Liver (tissue), 9 donors: Measurements from ENCODE around the gene TCFL5. TPM values are rescaled to one million over a fixed set of nuclear protein-coding genes. Genes with fewer than 3 reads are reported as not detected.

ENCODE experiments used
- DNase-seq: peaks from one replicate; pipeline ENCODE4 v3.0.0-alpha.2; 2017; ENCODE audit warnings: low spot score
- H3K27ac ChIP-seq, 2 donors: one replicate each; pipeline ENCODE4 v1.7.0; 2013; ENCODE audit warnings: inconsistent platforms in 2 of 2, low read length in 2 of 2, control low read depth in 1 of 2, low read depth in 1 of 2, mild to moderate bottlenecking in 1 of 2
- H3K27me3 ChIP-seq, 4 donors: one replicate each; pipeline versions ENCODE4 v1.6.1 to v1.7.0; 2013; ENCODE audit warnings: low read length in 3 of 4, inconsistent platforms in 1 of 4, mild to moderate bottlenecking in 1 of 4, moderate library complexity in 1 of 4; ENCODE audit not compliant: control insufficient read depth in 4 of 4, insufficient read depth in 4 of 4
- H3K36me3 ChIP-seq, 4 donors: one replicate each; pipeline versions ENCODE4 v1.6.1 to v1.7.0; 2013; ENCODE audit warnings: low read length in 3 of 4, mild to moderate bottlenecking in 3 of 4, low read depth in 1 of 4, moderate library complexity in 1 of 4; ENCODE audit not compliant: control insufficient read depth in 4 of 4, insufficient read depth in 3 of 4
- H3K4me1 ChIP-seq, 4 donors: one replicate each; pipeline versions ENCODE4 v1.6.1 to v1.7.0; 2013; ENCODE audit warnings: low read length in 3 of 4, mild to moderate bottlenecking in 3 of 4, moderate library complexity in 1 of 4; ENCODE audit not compliant: control insufficient read depth in 4 of 4, insufficient read depth in 4 of 4
- H3K4me3 ChIP-seq, 3 donors: one replicate each; pipeline versions ENCODE4 v1.6.1 to v1.7.0; 2013; ENCODE audit warnings: low read length in 3 of 3, control low read depth in 1 of 3, low read depth in 1 of 3, mild to moderate bottlenecking in 1 of 3
- H3K9ac ChIP-seq, 2 donors: one replicate each; pipeline ENCODE4 v1.7.0; 2013; ENCODE audit warnings: low read length in 2 of 2, mild to moderate bottlenecking in 2 of 2, moderate library complexity in 2 of 2, control low read depth in 1 of 2, low read depth in 1 of 2
- H3K9me3 ChIP-seq, 4 donors: one replicate each; pipeline versions ENCODE4 v1.6.1 to v1.7.0; 2013; ENCODE audit warnings: low read length in 3 of 4; ENCODE audit not compliant: control insufficient read depth in 4 of 4
- EGR1 ChIP-seq, 2 donors: IDR thresholded peaks; 2 replicates each; pipeline ENCODE4 v1.6.1; 2016 to 2018; ENCODE audit warnings: antibody characterized with exemption in 2 of 2, low read depth in 2 of 2
- FOXA1 ChIP-seq: IDR thresholded peaks from 2 replicates; pipeline ENCODE4 v1.6.1; 2016; ENCODE audit warnings: antibody characterized with exemption
- FOXA2 ChIP-seq: IDR thresholded peaks from 2 replicates; pipeline ENCODE4 v1.6.1; 2016; ENCODE audit warnings: antibody characterized with exemption
- GABPA ChIP-seq, 2 donors: IDR thresholded peaks in 1 of 2; conservative IDR thresholded peaks in 1 of 2; 2 replicates each; pipeline ENCODE4 v1.6.1; 2016; ENCODE audit warnings: antibody characterized with exemption in 2 of 2, mild to moderate bottlenecking in 1 of 2, moderate library complexity in 1 of 2
- HNF4A ChIP-seq, 2 donors: conservative IDR thresholded peaks; 2 replicates each; pipeline ENCODE4 v1.6.1; 2016; ENCODE audit warnings: antibody characterized with exemption in 2 of 2, mild to moderate bottlenecking in 2 of 2
- HNF4G ChIP-seq: IDR thresholded peaks from 2 replicates; pipeline ENCODE4 v1.6.1; 2016; ENCODE audit warnings: antibody characterized with exemption
- JUND ChIP-seq, 2 donors: IDR thresholded peaks; 2 replicates each; pipeline ENCODE4 v1.6.1; 2016; ENCODE audit warnings: antibody characterized with exemption in 2 of 2
- NR2F2 ChIP-seq: IDR thresholded peaks from 2 replicates; pipeline ENCODE4 v1.6.1; 2016; ENCODE audit warnings: antibody characterized with exemption
- RAD21 ChIP-seq, 2 donors: IDR thresholded peaks; 2 replicates each; pipeline ENCODE4 v1.6.1; 2016; ENCODE audit warnings: antibody characterized with exemption in 2 of 2, mild to moderate bottlenecking in 2 of 2
- RXRA ChIP-seq, 2 donors: IDR thresholded peaks; 2 replicates each; pipeline ENCODE4 v1.6.1; 2017 to 2018; ENCODE audit warnings: antibody characterized with exemption in 2 of 2, mild to moderate bottlenecking in 1 of 2
- TAF1 ChIP-seq: conservative IDR thresholded peaks from 2 replicates; pipeline ENCODE4 v1.6.1; 2016; ENCODE audit warnings: antibody characterized with exemption, mild to moderate bottlenecking
- YY1 ChIP-seq: IDR thresholded peaks from 2 replicates; pipeline ENCODE4 v1.6.1; 2016; ENCODE audit warnings: antibody characterized with exemption, mild to moderate bottlenecking
- WGBS: extraction: QIAGEN DNeasy Blood & Tissue Kit; methylation state at CpG from one replicate; pipeline ENCODE4 v1.1.7; 2013; 5-methylcytosine and 5-hydroxymethylcytosine counted together
- polyA plus RNA-seq, 2 donors: library from polyadenylated mRNA; stranded (reverse) in 1 of 2; unstranded in 1 of 2; fragments of 200-250 nt in 1 of 2; fragments of >200 nt in 1 of 2; fragmentation: Nextera tagmentation in 1 of 2; extraction: Ambion mirVana in 1 of 2; gene quantifications; one replicate each; pipeline versions ENCODE4 v1.2.1 to v1.2.3, GENCODE V29; 2013 to 2015
- total RNA-seq, 2 donors: library from RNA; depleted of rRNA; stranded (reverse); fragments of >200 nt; gene quantifications; one replicate each; pipeline ENCODE4 v1.2.3, GENCODE V29; 2014
- TF ChIP-seq, protein P1 (sequence below): IDR thresholded peaks from 2 replicates; pipeline ENCODE4 v1.6.1; 2016; ENCODE audit warnings: antibody characterized with exemption
- TF ChIP-seq, protein P2 (sequence below): IDR thresholded peaks from 2 replicates; pipeline ENCODE4 v1.6.1; 2016; ENCODE audit warnings: antibody characterized with exemption, mild to moderate bottlenecking
- TF ChIP-seq, protein P3 (sequence below): IDR thresholded peaks from 2 replicates; pipeline ENCODE4 v1.6.1; 2016; ENCODE audit warnings: antibody characterized with exemption
- TF ChIP-seq, protein P4 (sequence below): IDR thresholded peaks from 2 replicates; pipeline ENCODE4 v1.6.1; 2016; ENCODE audit warnings: antibody characterized with exemption
- donor health status: healthy.
- donor health status: healthy.
- donor health status: healthy.
- donor health status: healthy.
- donor health status: healthy.

TCFL5 gene
- total and polyA plus RNA-seq, 4 donors = 0.79 to 3.8 (median 2.2) TPM

DNA sequence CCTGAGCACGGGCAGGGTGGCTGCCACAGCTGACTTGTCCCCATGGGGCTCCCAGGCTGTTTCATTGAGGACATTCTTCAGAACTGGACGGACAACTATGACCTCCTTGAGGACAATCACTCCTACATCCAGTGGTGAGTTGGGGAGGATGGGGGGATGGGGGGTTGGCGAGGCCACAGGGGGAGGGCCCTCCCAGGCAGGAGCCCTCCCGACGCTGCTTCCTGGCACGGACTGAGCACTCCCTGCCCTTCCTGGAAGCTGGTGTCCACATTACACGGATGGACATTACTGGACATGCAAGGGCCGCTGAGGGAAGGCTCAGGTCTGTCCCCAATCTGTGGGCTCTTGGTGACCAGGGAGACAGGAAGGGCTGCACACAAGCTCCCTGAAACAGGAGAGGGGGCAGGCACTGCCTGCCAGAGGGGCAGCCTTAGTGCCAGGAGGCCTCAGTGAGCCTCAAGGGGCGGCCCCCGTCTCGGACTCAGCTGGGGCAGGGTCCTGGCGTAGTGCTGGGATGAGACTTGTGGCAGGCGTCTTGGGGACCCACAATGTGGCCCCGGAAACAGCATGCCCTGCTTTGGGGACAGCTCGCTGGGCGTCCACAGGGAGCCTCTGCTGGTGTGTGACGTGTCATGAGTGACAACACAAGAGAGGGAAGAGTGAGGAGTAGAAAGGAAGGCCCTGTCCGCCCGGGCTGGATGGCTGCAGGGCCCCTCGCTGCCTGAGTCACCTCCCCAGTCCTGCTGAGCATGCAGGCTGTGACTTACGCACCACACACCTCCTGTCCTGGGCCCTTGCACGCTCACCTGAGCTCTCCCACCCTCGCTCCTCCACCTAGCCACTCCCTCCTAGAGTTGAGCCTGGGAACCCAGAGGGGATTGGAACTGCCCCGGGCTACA, 51.8 kb downstream of the TCFL5 start:
- Histone ChIP-seq H3K27ac (no peak overlapping the region), H3K36me3 (peaks cover 31 to 55% (median 37%) of the 10 kb centered on the region in 4 donors), H3K4me3 (no peak overlapping the region), H3K27me3 (no peaks in the 10 kb centered on the region), H3K9me3 (no peaks in the 10 kb centered on the region), H3K4me1 (peaks cover 11 to 30% (median 23%) of the 10 kb centered on the region in 4 donors), H3K9ac (no peak overlapping the region)
- WGBS = 96% methylated on average over 24 of the region's 24 CpGs
- TF ChIP-seq RXRA (IDR thresholded peaks at IDR 0.05) (no peak), FOXA2 (no peak), GABPA (IDR thresholded peaks at IDR 0.05 in 1 of 2, conservative IDR thresholded peaks at IDR 0.05 in 1 of 2) (no peak), FOXA1 (no peak), JUND (IDR thresholded peaks at IDR 0.05) (no peak), EGR1 (IDR thresholded peaks at IDR 0.05; ENCODE audit: low read depth in 2 of 2) (no peak), NR2F2 (no peak), TAF1 (no peak), HNF4G (no peak), YY1 (no peak), HNF4A (conservative IDR thresholded peaks at IDR 0.05) (no peak), RAD21 (IDR thresholded peaks at IDR 0.05) (no peak)
- TF ChIP-seq, protein P1, sequence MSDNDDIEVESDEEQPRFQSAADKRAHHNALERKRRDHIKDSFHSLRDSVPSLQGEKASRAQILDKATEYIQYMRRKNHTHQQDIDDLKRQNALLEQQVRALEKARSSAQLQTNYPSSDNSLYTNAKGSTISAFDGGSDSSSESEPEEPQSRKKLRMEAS = no peak
- TF ChIP-seq, protein P2, sequence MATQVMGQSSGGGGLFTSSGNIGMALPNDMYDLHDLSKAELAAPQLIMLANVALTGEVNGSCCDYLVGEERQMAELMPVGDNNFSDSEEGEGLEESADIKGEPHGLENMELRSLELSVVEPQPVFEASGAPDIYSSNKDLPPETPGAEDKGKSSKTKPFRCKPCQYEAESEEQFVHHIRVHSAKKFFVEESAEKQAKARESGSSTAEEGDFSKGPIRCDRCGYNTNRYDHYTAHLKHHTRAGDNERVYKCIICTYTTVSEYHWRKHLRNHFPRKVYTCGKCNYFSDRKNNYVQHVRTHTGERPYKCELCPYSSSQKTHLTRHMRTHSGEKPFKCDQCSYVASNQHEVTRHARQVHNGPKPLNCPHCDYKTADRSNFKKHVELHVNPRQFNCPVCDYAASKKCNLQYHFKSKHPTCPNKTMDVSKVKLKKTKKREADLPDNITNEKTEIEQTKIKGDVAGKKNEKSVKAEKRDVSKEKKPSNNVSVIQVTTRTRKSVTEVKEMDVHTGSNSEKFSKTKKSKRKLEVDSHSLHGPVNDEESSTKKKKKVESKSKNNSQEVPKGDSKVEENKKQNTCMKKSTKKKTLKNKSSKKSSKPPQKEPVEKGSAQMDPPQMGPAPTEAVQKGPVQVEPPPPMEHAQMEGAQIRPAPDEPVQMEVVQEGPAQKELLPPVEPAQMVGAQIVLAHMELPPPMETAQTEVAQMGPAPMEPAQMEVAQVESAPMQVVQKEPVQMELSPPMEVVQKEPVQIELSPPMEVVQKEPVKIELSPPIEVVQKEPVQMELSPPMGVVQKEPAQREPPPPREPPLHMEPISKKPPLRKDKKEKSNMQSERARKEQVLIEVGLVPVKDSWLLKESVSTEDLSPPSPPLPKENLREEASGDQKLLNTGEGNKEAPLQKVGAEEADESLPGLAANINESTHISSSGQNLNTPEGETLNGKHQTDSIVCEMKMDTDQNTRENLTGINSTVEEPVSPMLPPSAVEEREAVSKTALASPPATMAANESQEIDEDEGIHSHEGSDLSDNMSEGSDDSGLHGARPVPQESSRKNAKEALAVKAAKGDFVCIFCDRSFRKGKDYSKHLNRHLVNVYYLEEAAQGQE = no peak
- TF ChIP-seq, protein P3, sequence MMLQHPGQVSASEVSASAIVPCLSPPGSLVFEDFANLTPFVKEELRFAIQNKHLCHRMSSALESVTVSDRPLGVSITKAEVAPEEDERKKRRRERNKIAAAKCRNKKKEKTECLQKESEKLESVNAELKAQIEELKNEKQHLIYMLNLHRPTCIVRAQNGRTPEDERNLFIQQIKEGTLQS = no peak
- TF ChIP-seq, protein P4, sequence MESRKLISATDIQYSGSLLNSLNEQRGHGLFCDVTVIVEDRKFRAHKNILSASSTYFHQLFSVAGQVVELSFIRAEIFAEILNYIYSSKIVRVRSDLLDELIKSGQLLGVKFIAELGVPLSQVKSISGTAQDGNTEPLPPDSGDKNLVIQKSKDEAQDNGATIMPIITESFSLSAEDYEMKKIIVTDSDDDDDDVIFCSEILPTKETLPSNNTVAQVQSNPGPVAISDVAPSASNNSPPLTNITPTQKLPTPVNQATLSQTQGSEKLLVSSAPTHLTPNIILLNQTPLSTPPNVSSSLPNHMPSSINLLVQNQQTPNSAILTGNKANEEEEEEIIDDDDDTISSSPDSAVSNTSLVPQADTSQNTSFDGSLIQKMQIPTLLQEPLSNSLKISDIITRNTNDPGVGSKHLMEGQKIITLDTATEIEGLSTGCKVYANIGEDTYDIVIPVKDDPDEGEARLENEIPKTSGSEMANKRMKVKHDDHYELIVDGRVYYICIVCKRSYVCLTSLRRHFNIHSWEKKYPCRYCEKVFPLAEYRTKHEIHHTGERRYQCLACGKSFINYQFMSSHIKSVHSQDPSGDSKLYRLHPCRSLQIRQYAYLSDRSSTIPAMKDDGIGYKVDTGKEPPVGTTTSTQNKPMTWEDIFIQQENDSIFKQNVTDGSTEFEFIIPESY = no peak
- no peak for DNase-seq
